Activated B cell treated with CpG ODN at 0.5 μM for 24 hours (primary cell): Measurements from ENCODE around the gene C19orf67. TPM values are rescaled to one million over a fixed set of nuclear protein-coding genes. Genes with fewer than 3 reads are reported as not detected.

Source experiments
- ATAC-seq: fragments of 200-7000 bp; cut with Tn5 transposase; one replicate; pipeline ENCODE4 v1.10.0; 2021; ENCODE audit warnings: low read depth, mild to moderate bottlenecking, moderate library complexity
- CTCF ChIA-PET: fragments of 350-600 bp; sonication (Branson Sonifier 250); formaldehyde crosslinking; loops from one replicate; lab custom pipeline; 2021; ENCODE audit warnings: antibody characterized with exemption; lab: Charles Lee
- POLR2A ChIA-PET: fragments of 350-600 bp; sonication (Branson Sonifier 250); formaldehyde crosslinking; loops from one replicate; lab custom pipeline; 2021; ENCODE audit warnings: antibody characterized with exemption; lab: Charles Lee
- DNase-seq: peaks from one replicate; pipeline ENCODE4 v3.0.0; 2022
- H3K27ac Mint-ChIP-seq: one replicate; pipeline ENCODE4 v1.8.0; 2020; ENCODE audit warnings: mixed read lengths
- H3K27me3 Mint-ChIP-seq: one replicate; pipeline ENCODE4 v1.8.0; 2021; ENCODE audit warnings: mixed read lengths
- H3K36me3 Mint-ChIP-seq: one replicate; pipeline ENCODE4 v1.8.0; 2021; ENCODE audit warnings: low read depth, mixed read lengths
- H3K4me1 Mint-ChIP-seq: one replicate; pipeline ENCODE4 v1.8.0; 2021; ENCODE audit warnings: mixed read lengths
- H3K4me3 Mint-ChIP-seq: one replicate; pipeline ENCODE4 v1.8.0; 2020; ENCODE audit warnings: mild to moderate bottlenecking, mixed read lengths
- H3K9me3 Mint-ChIP-seq: one replicate; pipeline ENCODE4 v1.8.0; 2020; ENCODE audit warnings: mixed read lengths
- CTCF ChIP-seq: fragments of 200-600 bp; IDR thresholded peaks from one replicate; pipeline ENCODE4 v1.8.0; 2022; ENCODE audit warnings: antibody characterized with exemption, mild to moderate bottlenecking
- intact Hi-C: fragments of 100-400 bp; cut with micrococcal nuclease; formaldehyde crosslinking; loops from one replicate; pipeline ENCODE4 v1.15.1; 2024
- total RNA-seq: library from RNA; stranded (reverse); gene quantifications from 2 replicates; pipeline ENCODE4 v1.2.3, GENCODE V29; 2022

Gene C19orf67
- total RNA-seq, 1 donor from 2014 or later = not detected

- peaks cover 17% of the 10 kb centered on the region for H3K36me3 Mint-ChIP-seq
- peaks cover 3% of the 10 kb centered on the region for H3K9me3 Mint-ChIP-seq
- TF ChIP-seq CTCF = no peak
- H3K27ac Mint-ChIP-seq = peak overlapping the region; percentile 77
- H3K4me3 Mint-ChIP-seq = peak overlapping the region; percentile 83
- peaks cover 18% of the 10 kb centered on the region for H3K4me1 Mint-ChIP-seq
- ChIA-PET CTCF (interaction anchor here (1.5 kb wide), 1 partner anchor 25 kb away, joined by 6 read pairs; no protein-coding TSS in a partner anchor), POLR2A (interaction anchor here (1.0 kb wide), 3 partner anchors 8 to 47 kb away, joined by 4 to 7 read pairs (median 5); partner anchors contain the start of genes ASF1B and PRKACA)
- intact Hi-C loops = loop anchor here (1.0 to 5.0 kb wide), 3 partner anchors 9 to 935 kb away; a partner anchor contains a TSS
- peak; percentile 52 for DNase-seq
- peak; percentile 9 for ATAC-seq
- H3K27me3 Mint-ChIP-seq = no peaks in the 10 kb centered on the region
These were observed 4.3 kb upstream of the C19orf67 start for GRCh38 chr19:14089662-14090508.

GRCh38 chr19:14089412-14089661 is 3.8 kb upstream of the C19orf67 start:
- DNase-seq = no peak
- peaks cover 17% of the 10 kb centered on the region for H3K36me3 Mint-ChIP-seq
- TF ChIP-seq CTCF = no peak
- H3K27ac Mint-ChIP-seq = peak overlapping the region; percentile 77
- no peaks in the 10 kb centered on the region for H3K27me3 Mint-ChIP-seq
- ChIA-PET CTCF (interaction anchor here (1.5 kb wide), 1 partner anchor 25 kb away, joined by 6 read pairs; no protein-coding TSS in a partner anchor), POLR2A (no interaction called here)
- peak overlapping the region; percentile 83 for H3K4me3 Mint-ChIP-seq
- intact Hi-C loops = no loop called here
- peaks cover 18% of the 10 kb centered on the region for H3K4me1 Mint-ChIP-seq
- no peak for ATAC-seq
- peaks cover 3% of the 10 kb centered on the region for H3K9me3 Mint-ChIP-seq

GRCh38 chr19:14088634-14089411 is 3.2 kb upstream of the C19orf67 start:
- intact Hi-C loops = no loop called here
- Mint-ChIP-seq H3K27me3 (no peaks in the 10 kb centered on the region), H3K9me3 (peaks cover 3% of the 10 kb centered on the region), H3K4me1 (peaks cover 18% of the 10 kb centered on the region), H3K27ac (peak overlapping the region; percentile 77), H3K4me3 (peak overlapping the region; percentile 83), H3K36me3 (peaks cover 17% of the 10 kb centered on the region)
- DNase-seq (no peak), ATAC-seq (no peak)
- POLR2A ChIA-PET = no interaction called here
- no peak for TF ChIP-seq CTCF
- CTCF ChIA-PET = interaction anchor here (1.5 kb wide), 1 partner anchor 26 kb away, joined by 6 read pairs; no protein-coding TSS in a partner anchor

- Mint-ChIP-seq H3K27me3 (no peaks in the 10 kb centered on the region), H3K9me3 (no peaks in the 10 kb centered on the region), H3K27ac (no peak overlapping the region), H3K36me3 (peaks cover 15% of the 10 kb centered on the region), H3K4me1 (peaks cover 15% of the 10 kb centered on the region), H3K4me3 (no peak overlapping the region)
- CTCF ChIA-PET = no interaction called here
- intact Hi-C loops = no loop called here
- POLR2A ChIA-PET = no interaction called here
- ATAC-seq = no peak
- DNase-seq = no peak
- TF ChIP-seq CTCF = no peak
These were observed 515 bp upstream of the C19orf67 start for GRCh38 chr19:14086098-14086497.

- peaks cover 17% of the 10 kb centered on the region for H3K4me1 Mint-ChIP-seq
- ATAC-seq (no peak), DNase-seq (no peak)
- H3K36me3 Mint-ChIP-seq = peaks cover 6% of the 10 kb centered on the region
- POLR2A ChIA-PET = interaction anchor here (0.8 to 2.7 kb wide), 6 partner anchors 9 to 76 kb away, joined by 3 to 15 read pairs (median 6); partner anchors contain the start of genes ASF1B, IL27RA and PRKACA
- no peaks in the 10 kb centered on the region for H3K9me3 Mint-ChIP-seq
- TF ChIP-seq CTCF = no peak
- H3K27me3 Mint-ChIP-seq = no peaks in the 10 kb centered on the region
- H3K4me3 Mint-ChIP-seq = peak overlapping the region; percentile 94
- CTCF ChIA-PET = interaction anchor here (0.8 to 1.0 kb wide), 2 partner anchors 9 to 33 kb away, joined by 4 read pairs; no protein-coding TSS in a partner anchor
- no peak overlapping the region for H3K27ac Mint-ChIP-seq
- intact Hi-C loops = no loop called here
These were observed 3.0 kb downstream of the C19orf67 start for GRCh38 chr19:14082675-14082960.
